ENCODE measurements around the gene TULP4.
"Not testable (repeated sequence)": the region's sequence is repeated elsewhere in the genome, so short reads cannot be mapped to it uniquely, and the experiment has no call there.

Gene TULP4

DNA sequence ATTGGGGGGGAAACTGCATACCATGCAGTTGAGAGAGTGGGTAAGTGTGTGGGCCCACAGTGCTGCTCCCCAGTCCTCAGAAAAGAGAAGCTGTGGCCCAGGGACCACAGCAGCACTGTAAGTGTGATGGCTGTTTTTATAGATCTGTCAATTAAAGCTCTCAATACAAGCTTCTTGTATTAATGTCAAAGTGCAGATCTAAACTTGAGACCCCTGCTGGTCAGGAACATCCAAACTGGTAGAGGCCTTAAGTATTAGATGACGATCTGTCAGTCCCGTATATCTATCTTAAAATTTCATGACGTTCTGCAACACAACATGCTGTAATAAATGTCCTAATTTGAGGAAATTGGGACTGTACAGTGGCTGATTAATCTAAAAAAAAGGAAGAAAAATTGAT is 74.8 kb downstream of the TULP4 start:
- DNase-seq (ENCODE audit: low read depth in 4 of 4, low spot score in 1 of 4) = no peak

DNA sequence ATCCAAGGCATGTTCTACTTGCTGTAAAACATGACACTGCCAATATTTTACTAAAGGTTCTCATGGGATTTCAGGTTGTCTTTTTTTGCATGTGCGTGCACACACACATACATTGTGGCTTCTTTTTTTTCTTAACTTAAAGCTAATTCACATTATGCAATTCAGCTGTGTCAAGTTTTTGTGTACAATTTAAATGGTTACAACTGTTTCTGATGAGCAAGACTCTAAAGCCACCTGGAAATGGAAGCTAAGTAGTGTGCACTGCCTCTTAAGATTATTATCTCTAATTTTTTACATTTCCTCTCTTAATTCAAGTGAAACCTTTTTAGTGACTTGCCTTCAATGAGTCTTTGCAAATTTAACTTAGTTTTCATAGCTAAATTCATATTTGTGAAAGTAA is 75.3 kb downstream of the TULP4 start:
- DNase-seq (ENCODE audit: low read depth in 4 of 4, low spot score in 1 of 4) = no peak

DNA sequence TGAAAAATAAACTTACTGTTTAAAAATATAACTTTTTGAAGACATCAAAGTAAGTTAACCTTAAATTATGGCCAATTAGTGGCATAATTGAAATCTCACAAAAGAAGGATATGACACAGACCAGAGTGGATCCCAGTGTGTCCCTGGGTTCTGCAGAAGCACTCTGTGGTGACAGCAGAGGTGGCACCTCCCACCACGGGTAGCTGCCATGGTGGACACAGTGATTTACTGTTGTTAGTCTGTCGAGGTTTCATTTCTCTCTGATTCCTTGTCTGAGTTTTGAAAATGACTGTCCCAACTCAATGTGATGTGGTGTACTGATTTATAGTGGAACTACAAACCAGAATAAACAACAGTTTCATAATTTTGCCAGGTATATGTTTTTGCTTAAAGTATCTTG is 76.5 kb downstream of the TULP4 start:
- no peak for DNase-seq (ENCODE audit: low read depth in 4 of 4, low spot score in 1 of 4)

GRCh38 chr6:158389193-158389919 is 77.1 kb downstream of the TULP4 start:
- no peak for DNase-seq (ENCODE audit: low read depth in 4 of 4, low spot score in 1 of 4)

GRCh38 chr6:158391276-158391675 is 79.0 kb downstream of the TULP4 start:
- no peak for DNase-seq (ENCODE audit: low read depth in 4 of 4, low spot score in 1 of 4)

DNA sequence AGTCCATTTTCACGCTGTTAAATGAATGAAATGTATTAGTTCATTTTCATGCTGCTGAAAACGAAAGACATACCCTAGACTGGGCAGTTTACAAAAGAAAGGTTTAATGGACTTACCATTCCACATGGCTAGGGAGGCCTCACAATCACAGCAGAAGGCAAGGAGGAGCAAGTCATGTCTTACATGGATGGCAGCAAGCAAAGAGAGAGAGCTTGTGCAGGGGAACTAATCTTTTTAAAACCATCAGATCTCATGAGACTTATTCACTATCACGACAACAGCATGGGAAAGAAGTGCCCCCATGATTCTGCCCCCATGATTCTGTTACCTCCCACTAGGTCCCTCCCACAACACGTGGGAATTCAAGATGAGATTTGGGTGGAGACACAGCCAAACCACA is 79.7 kb downstream of the TULP4 start:
- not testable (repeated sequence) for DNase-seq (ENCODE audit: low read depth in 4 of 4, low spot score in 1 of 4)

GRCh38 chr6:158396136-158396535 is 83.9 kb downstream of the TULP4 start:
- no peak for DNase-seq (ENCODE audit: low read depth in 4 of 4, low spot score in 1 of 4)

DNA sequence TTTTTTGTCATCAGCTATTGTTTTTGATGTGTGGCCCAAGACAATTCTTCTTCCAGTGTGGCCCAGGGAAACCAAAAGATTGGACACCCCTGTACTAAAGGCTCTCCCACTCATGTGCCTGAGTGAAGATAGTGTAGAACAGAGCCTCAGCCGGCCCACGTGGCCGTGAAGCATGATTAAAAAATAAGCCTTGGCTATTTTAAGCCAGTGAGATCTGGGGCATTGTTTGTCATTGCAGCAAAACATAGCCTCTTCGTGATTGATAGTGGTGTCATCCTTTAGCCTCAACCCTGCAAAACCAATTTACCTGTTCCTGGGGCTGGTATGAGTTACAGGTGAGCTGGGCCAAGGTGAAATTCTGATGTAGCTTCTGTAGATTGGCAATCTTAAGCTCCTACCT is 85.3 kb downstream of the TULP4 start:
- no peak for DNase-seq (ENCODE audit: low read depth in 4 of 4, low spot score in 1 of 4)

GRCh38 chr6:158398252-158399024 is 86.2 kb downstream of the TULP4 start:
- DNase-seq (ENCODE audit: low read depth in 4 of 4, low spot score in 1 of 4) = no peak

- no peak for DNase-seq (ENCODE audit: low read depth in 4 of 4, low spot score in 1 of 4)
Observed at GRCh38 chr6:158399040-158399700, 86.9 kb downstream of the TULP4 start.

- no peak for DNase-seq (ENCODE audit: low read depth in 4 of 4, low spot score in 1 of 4)
Observed at GRCh38 chr6:158402184-158402583, 89.9 kb downstream of the TULP4 start.

DNA sequence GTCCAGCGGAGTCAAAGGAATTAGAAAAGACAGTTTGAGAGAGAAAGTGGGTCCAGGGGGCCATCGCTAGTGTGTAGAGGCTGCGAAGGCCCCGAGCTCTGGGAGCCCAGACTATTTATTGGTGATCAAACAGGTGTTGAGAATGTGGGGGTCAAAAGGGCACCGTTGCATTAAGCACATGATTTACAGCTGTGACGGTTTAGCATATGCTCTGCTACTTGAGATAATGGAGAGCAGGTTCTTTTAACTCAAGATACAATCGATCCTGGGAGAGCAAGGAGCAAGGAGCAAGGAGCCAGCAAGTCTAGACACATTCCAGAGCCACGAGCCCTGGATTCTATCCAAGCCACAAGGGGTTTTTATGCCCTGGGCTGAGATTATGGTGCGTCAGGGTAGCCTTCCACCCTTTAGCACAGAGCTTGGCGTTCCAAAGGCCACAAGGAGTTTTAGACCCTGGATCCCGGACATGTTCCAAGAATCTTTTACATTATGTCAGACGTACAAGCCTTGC is 93.1 kb downstream of the TULP4 start:
- DNase-seq (ENCODE audit: low read depth in 4 of 4, low spot score in 1 of 4) = not testable (repeated sequence)

DNA sequence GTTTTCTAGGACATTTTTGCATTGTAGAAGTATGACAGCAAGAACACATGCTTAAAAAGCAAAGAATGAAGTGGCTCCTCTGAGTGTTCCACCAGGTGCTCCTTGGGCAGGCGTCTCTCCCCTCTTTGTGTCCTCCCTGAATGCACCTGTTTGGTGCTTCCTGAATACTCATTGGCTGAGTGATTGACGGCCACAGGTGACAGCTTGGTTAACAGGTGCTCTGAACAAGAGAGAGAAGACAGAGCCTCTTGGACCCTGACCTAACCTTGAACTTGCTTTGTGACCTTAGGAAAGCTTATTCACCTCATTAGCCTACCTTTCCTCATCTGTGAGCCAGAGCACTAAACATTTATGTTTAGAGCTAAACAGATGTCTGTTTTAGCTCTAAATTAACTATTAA is 93.7 kb downstream of the TULP4 start:
- no peak for DNase-seq (ENCODE audit: low read depth in 4 of 4, low spot score in 1 of 4)

DNA sequence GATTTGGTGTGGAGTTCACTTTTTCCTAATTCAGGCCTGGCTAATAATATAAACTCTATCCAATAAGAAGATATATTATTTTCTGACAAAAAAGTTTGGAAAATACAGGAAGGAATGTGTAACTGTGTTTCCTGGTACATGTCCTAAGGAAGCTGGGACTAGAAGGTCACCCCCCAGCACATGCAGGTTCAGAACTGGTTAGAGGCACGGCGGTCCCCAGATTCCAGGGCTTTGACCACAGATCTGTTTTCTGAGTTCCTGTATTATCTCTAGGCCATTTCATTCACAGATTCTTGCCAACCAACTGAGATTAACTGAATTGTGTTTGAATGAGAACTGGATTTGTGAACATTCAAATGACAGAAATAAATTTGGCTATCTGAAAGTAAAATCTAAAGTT is 94.5 kb downstream of the TULP4 start:
- DNase-seq (ENCODE audit: low read depth in 4 of 4, low spot score in 1 of 4) = no peak

GRCh38 chr6:158408013-158408412 is 95.7 kb downstream of the TULP4 start:
- DNase-seq (ENCODE audit: low read depth in 4 of 4, low spot score in 1 of 4) = no peak

GRCh38 chr6:158408552-158409130 is 96.4 kb downstream of the TULP4 start:
- no peak for DNase-seq (ENCODE audit: low read depth in 4 of 4, low spot score in 1 of 4)

DNA sequence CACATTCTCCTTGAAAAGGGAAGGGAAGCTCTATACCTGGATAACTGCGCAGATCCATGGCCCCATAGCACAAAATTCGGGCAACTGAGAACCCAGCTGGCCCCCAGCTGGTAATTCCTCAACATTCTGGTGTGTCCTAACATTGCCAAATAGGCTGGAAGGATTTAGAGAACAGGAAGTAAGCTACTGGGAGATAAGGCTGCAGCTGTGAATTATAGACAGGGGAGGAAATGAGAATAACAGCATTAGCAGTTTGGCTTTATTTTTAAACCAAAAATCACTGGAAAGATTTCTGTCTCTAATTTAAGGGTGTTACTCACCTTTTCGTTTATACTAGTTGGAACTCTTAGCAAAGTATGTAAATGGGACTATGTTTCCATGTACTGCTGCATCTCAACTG is 97.2 kb downstream of the TULP4 start:
- no peak for DNase-seq (ENCODE audit: low read depth in 4 of 4, low spot score in 1 of 4)

DNA sequence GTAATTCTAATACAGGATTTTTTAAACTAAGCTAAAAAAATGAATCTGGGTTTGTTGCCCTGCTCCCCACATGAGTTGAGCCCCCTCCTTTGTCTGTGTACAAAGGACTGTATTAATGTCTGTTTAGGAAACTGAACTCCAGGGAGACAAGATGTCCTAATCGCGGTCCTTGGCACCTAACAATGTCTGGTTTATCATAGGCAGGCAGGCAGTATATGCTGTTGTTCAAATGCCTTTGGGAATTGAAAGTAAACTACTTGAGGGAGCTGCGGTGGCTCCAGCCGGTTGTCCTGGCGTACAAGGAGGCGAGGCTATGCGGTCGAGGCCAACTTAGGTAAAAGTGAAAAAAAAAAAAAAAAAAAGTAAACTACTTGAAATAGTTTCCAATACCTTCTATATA is 98.5 kb downstream of the TULP4 start:
- DNase-seq (ENCODE audit: low read depth in 4 of 4, low spot score in 1 of 4) = no peak

DNA sequence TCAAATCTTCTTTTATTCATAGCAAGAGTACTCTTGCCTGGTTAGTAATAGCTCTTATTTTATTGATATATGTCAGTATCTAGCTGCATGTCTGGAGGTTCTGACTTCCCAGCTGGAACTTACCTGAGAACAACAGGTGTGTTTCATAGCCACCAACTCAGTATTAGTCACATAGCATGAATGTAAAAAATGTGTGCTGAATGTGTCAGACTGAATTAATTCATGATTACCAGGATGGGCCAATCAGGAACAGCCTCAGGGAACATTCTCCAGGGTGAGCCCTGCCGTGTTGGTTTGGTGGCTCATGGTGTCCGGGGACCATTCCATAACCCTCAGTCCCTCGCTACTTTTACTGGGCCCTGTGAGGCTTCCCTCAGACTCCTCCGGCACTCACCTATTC is 99.7 kb downstream of the TULP4 start:
- DNase-seq (ENCODE audit: low read depth in 4 of 4, low spot score in 1 of 4) = no peak

DNA sequence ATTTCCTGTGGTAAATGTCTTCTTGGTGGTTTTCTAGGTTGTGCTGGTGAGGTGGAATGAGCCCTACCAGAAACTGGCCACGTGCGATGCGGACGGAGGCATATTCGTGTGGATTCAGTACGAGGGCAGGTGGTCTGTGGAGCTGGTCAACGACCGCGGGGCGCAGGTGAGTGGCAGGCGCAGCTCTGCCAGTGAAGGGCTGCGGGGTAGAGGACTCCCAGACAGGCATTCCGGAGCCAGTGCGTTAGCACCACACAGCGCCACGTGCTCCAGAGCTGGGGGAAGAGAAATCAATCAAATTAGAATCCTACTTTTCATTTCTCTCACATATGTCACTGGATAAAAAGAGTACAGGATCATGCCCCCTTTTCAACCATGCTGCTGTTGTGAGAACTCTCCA is 100.8 kb downstream of the TULP4 start:
- DNase-seq (ENCODE audit: low read depth in 4 of 4, low spot score in 1 of 4) = no peak

- no peak for DNase-seq (ENCODE audit: low read depth in 4 of 4, low spot score in 1 of 4)
Observed at GRCh38 chr6:158413814-158414565, 101.7 kb downstream of the TULP4 start.

Measured in stimulated activated CD4-positive, alpha-beta T cell treated with anti-CD3 and anti-CD28 coated beads, Interleukin-1b, Interleukin-23, amount 100 ng/mL, for 24 hours (primary cell).